ENCODE results near the gene ZNF570.

DNA sequence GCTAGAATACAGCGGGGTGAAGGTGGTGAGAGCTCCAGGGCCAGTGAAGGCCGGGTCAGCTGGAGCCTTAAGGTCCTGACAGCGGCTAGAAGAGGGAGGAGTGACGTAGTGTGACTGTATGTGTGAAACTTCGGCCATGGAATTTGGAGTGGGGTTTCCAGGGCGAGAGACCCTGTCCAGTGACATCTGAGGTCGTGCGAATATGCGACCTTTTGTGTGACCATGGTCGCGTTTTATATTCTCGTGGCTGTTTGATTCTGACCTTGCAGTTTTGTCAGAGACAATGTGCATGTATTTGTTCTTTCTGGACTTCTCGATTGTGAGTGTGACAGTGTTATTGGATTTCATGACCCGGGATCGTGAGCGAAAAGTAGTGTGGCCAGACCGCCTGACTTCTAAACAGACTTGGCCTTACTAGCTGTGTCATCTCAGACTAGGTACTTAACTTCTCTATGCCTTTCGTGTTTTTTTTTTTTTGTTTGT lies 1.5 kb upstream of the ZNF570 start:
- TF ChIP-seq, protein P1, sequence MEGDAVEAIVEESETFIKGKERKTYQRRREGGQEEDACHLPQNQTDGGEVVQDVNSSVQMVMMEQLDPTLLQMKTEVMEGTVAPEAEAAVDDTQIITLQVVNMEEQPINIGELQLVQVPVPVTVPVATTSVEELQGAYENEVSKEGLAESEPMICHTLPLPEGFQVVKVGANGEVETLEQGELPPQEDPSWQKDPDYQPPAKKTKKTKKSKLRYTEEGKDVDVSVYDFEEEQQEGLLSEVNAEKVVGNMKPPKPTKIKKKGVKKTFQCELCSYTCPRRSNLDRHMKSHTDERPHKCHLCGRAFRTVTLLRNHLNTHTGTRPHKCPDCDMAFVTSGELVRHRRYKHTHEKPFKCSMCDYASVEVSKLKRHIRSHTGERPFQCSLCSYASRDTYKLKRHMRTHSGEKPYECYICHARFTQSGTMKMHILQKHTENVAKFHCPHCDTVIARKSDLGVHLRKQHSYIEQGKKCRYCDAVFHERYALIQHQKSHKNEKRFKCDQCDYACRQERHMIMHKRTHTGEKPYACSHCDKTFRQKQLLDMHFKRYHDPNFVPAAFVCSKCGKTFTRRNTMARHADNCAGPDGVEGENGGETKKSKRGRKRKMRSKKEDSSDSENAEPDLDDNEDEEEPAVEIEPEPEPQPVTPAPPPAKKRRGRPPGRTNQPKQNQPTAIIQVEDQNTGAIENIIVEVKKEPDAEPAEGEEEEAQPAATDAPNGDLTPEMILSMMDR (IDR thresholded peaks at IDR 0.05; ENCODE audit: insufficient read depth, low read length, poor library complexity, severe bottlenecking) = no peak
- TF ChIP-seq EZH2phosphoT487 (conservative IDR thresholded peaks at IDR 0.05; ENCODE audit: low read length) = no peak

All from SU-DHL-6 (cell line).